Choroid plexus epithelial cell (primary cell): ENCODE results near the gene C2orf49.

Source experiments
- DNase-seq: peaks from one replicate; pipeline ENCODE4 v3.0.0-alpha.2; 2010; ENCODE audit warnings: low read depth
- H3K4me3 ChIP-seq: 2 replicates; pipeline ENCODE4 v1.5.1; 2011; ENCODE audit warnings: low read depth, mild to moderate bottlenecking, control low read depth, low read length, moderate library complexity
- CTCF ChIP-seq: conservative IDR thresholded peaks from 2 replicates; pipeline ENCODE4 v1.5.1; 2011; ENCODE audit warnings: low read depth, mild to moderate bottlenecking, control low read depth, inconsistent platforms, low read length, moderate library complexity

C2orf49 gene

GRCh38 chr2:105327690-105328089, 9.7 kb upstream of the C2orf49 start:
- TF ChIP-seq CTCF: no peak
- no peak overlapping the region for H3K4me3 ChIP-seq
- no peak for DNase-seq

GRCh38 chr2:105328281-105329196, 8.8 kb upstream of the C2orf49 start:
- no peak for TF ChIP-seq CTCF
- DNase-seq: peak; percentile 66
- H3K4me3 ChIP-seq: peak overlapping the region; percentile 60

- H3K4me3 ChIP-seq: peak overlapping the region; percentile 60
- TF ChIP-seq CTCF: no peak
- no peak for DNase-seq
Measured at GRCh38 chr2:105329197-105329554, 8.2 kb upstream of the C2orf49 start.

- no peak for TF ChIP-seq CTCF
- peak; percentile 47 for DNase-seq
- H3K4me3 ChIP-seq: peak within 1 kb of the TSS; percentile 60
Measured at GRCh38 chr2:105329561-105330495, 7.5 kb upstream of the C2orf49 start, which contains the start of gene TGFBRAP1. TGFBRAP1 (minus strand) TSS chr2:105329735; CDS start chr2:105308301, 21,434 bp downstream.

GRCh38 chr2:105330681-105331375, 6.5 kb upstream of the C2orf49 start:
- DNase-seq: no peak
- TF ChIP-seq CTCF: no peak
- no peak overlapping the region for H3K4me3 ChIP-seq

GRCh38 chr2:105334211-105334610, 3.1 kb upstream of the C2orf49 start:
- no peak for TF ChIP-seq CTCF
- no peak for DNase-seq

More at GRCh38 chr2:105334211-105334610, 3.1 kb upstream of the C2orf49 start:
- no peak overlapping the region for H3K4me3 ChIP-seq
